HG03565 (cell line): ENCODE results near the gene PHC2.

Experiments
- ATAC-seq: cut with Tn5 transposase; IDR thresholded peaks from one replicate; pipeline ENCODE4 v1.9.1; 2021; ENCODE audit warnings: mild to moderate bottlenecking, moderate library complexity; ENCODE audit not compliant: unreplicated experiment

Gene PHC2

GRCh38 chr1:33275706-33276572, 155.0 kb downstream of the PHC2 start:
- ATAC-seq: no peak

- no peak for ATAC-seq
Measured at GRCh38 chr1:33275195-33275594, 155.7 kb downstream of the PHC2 start.

GRCh38 chr1:33274446-33274845, 156.4 kb downstream of the PHC2 start:
- ATAC-seq: no peak

GRCh38 chr1:33273961-33274371, 156.9 kb downstream of the PHC2 start:
- ATAC-seq: no peak
